Effector CD8-positive, alpha-beta T cell (primary cell): Measurements from ENCODE around the gene HMX1.

Experiments
- DNase-seq: peaks from one replicate; lab custom pipeline; 2025; lab: John Stamatoyannopoulos, UW

The HMX1 gene

GRCh38 chr4:8840816-8841455 is 30.7 kb downstream of the HMX1 start:
- DNase-seq: no peak

DNA sequence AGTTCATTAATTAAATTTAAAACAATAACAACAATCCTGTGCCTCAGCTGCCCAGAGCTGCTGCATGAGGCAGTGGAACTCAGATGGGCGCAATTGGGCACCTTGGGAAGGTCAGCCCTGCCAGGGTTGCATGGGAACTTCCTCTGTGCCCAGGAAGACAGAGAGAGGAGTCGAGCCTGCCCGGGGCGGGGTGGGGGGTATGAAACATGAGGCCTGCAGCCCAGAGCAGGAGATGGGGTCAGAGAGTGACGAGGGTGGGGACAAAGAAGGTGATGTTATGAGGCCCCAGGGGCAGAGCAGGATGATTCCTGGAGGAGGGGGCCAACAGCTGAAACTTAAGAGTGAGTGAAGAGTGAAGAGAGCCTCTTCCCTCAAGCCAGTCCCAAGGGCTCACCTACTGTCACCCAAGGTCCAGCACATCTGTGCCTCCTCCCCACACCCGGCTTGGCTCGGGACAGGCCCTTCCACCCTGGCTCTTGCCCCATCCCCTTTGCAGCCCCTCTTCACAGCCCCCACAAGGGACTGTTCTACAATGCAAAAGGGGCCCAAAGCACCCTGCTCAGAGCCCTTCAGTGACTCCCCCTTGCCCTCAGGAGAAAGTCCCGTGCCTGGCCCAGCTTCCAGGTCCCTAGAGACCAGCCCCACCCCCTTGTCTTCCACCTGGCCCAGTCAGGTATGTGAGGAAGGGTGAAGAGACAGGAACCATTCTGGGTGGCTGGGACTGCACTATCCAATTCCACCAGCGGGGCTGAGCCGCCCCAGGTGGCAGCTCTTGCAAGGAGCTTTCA is 31.4 kb downstream of the HMX1 start:
- DNase-seq: no peak

GRCh38 chr4:8838961-8839431 is 32.6 kb downstream of the HMX1 start:
- no peak for DNase-seq

GRCh38 chr4:8838296-8838960 is 33.2 kb downstream of the HMX1 start:
- no peak for DNase-seq

DNA sequence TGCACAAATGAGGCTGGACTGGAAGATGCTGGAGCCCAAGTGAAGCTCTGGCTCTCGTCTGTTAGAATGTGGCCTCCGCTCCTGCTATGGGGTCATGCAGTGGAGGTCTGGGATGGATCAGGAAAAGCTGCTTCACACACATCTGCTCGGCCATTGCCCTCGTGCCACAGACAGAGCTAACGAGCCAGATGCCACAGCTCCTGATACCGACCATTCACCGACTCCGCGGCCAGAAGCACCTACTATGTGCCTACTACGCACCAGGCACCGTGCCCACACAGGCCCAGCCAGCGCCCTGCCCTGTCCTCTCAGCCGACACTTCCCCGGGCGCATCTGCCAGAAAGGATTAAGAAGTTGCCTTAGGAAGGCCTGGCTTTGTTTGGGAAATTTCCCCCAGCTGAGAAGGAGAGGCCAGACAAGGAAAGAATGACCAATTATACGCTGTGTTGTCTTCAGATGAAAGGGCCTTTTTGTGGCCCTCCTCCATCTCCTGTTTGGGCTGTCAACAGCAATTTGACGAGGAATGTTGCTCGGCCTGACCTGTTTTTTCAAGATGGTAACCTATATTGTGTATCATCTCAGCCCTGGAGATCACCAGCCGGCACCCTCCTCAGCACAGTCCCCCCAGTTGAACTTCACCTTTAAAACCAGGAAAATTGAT is 34.3 kb downstream of the HMX1 start:
- DNase-seq: no peak

- DNase-seq: no peak
These were observed 34.9 kb downstream of the HMX1 start for GRCh38 chr4:8836664-8837171.

GRCh38 chr4:8835521-8836365 is 35.9 kb downstream of the HMX1 start:
- DNase-seq: no peak

GRCh38 chr4:8834681-8835220 is 36.9 kb downstream of the HMX1 start:
- DNase-seq: no peak

GRCh38 chr4:8832113-8832915 is 39.3 kb downstream of the HMX1 start:
- no peak for DNase-seq

DNA sequence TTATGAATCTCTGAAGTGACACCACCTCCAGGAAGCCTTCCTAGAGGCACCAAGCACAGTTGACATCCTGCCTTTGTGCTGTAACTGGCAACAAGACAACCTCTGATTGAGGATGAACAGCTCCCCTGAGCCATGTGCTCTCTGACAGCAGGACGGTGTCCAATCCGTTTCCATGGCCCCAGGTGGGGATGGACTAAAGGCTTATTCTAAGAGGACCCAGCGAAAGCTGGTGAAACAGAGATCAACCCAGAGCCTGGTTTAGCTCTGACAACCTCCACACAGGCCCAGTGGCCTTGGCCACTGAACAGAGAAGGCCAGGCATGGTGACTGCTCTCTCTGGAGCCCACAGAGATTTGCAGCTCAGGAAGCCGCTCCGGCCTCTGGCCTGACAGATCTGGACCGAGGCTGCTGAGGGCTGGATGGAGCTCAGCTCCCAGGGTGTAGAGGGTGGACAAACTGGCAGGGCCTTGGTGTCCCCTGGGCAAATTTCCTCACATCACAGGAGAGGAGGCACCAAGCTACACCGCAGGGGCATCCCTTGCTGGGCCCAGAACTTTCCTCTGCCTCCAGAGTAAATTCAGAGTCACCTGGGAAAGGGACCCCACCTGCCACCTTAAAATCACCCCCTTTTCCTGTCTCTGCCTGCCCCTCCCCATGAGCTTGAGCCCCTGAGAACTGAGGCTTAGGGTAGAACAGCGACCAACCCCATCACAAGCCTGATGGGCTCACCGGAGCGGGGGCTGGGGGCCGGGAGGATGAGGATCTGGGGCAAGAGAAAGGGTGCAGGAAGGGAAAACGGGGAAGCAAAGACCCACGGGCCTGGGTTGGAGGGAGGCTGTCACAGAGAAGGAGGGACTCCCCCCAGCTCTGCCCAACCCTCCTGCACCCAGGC is 40.2 kb downstream of the HMX1 start:
- no peak for DNase-seq

GRCh38 chr4:8830611-8831200 is 40.9 kb downstream of the HMX1 start:
- no peak for DNase-seq

GRCh38 chr4:8830056-8830455 is 41.6 kb downstream of the HMX1 start:
- no peak for DNase-seq

DNA sequence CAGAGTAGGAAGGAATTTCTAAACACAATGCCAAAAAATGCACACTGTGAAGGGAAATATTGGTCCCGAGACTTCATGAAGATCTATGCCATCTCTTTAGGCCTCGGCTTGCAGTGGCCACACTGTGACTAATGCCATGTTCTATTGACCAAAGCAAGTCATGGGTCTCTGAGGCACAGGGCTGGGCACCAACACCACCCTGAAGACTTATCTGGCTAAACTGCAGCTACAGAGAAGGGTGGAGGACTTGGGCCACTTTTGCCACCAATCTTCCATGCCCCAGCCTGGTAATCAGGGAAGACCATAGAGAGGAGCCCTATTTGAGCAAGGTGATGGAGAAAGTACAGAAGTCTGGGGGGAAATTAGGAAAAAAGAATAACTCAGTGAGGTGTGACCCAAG is 42.1 kb downstream of the HMX1 start:
- no peak for DNase-seq

DNA sequence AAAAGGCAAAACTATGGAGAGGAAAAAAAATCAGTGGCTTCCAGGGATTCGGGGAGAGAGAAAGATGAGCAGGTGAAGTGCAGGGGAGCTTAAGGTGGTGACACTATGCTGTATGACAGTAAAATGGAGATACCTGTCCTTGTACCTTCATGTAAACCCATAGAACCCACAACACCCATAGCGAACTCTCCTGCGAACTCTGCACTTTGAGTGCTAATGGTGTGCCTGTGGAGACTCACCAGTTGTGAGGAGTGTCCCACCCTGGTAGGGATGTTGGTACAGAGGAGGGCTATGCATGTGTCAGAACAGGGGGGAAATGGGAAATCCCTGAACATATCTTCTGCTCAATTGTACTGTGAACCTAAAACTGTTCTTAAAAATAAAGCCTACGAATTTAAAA is 42.8 kb downstream of the HMX1 start:
- DNase-seq: no peak

GRCh38 chr4:8821151-8821950 is 50.3 kb downstream of the HMX1 start:
- DNase-seq: no peak

DNA sequence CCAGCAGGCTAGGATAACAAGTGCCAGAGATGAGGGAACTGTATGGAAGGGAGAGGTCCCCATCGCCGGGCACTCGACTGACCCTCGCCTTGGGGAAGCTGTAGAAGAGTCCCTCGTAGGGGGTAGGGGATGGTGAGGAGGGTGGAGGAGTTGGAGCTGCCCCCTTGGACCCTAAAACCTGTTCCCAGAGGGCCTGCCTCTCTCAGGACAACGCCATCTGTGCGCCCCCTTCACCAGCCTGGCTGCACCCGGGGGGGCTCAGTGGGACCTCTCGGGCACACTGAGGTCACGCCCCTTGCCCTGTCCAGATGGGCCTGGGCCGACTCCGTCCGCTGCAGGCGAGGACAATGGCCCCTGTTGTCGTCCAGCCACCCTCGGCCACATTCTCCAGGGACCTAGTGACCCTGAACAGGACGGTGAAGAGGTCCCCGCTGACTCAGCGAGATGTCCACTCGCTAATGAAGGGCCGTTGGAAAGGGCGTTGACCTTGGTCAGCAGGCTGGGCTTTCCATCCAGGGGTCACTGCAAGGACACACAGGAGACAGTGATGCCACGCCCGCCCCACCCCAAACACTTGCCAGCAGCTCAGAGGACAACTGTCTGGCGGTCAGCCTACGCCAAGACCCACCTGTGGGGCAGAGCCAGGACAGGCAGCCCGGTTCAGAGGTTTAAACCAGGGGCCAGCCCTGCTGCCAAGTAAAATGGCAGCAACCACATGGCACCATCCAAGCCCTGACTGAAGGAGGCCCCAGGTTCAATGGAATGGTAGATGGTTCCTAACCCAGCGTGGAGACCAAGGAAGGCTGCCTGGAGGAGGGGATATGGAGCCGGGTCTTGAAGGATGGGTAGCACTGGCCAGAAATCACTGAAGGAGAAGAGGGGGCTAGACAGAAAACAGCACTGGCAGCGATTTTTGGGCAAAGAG is 51.2 kb downstream of the HMX1 start:
- DNase-seq: no peak
